ENCODE results near the gene GDPD2. TPM values are rescaled to one million over a fixed set of nuclear protein-coding genes. Genes with fewer than 3 reads are reported as not detected.
A peak's percentile ranks its signal among the peaks of the same experiment; 100 is the strongest.

GDPD2 gene
- total and polyA plus RNA-seq, 2 donors from 2014 or later, result 2.5 to 7.0 TPM

DNA sequence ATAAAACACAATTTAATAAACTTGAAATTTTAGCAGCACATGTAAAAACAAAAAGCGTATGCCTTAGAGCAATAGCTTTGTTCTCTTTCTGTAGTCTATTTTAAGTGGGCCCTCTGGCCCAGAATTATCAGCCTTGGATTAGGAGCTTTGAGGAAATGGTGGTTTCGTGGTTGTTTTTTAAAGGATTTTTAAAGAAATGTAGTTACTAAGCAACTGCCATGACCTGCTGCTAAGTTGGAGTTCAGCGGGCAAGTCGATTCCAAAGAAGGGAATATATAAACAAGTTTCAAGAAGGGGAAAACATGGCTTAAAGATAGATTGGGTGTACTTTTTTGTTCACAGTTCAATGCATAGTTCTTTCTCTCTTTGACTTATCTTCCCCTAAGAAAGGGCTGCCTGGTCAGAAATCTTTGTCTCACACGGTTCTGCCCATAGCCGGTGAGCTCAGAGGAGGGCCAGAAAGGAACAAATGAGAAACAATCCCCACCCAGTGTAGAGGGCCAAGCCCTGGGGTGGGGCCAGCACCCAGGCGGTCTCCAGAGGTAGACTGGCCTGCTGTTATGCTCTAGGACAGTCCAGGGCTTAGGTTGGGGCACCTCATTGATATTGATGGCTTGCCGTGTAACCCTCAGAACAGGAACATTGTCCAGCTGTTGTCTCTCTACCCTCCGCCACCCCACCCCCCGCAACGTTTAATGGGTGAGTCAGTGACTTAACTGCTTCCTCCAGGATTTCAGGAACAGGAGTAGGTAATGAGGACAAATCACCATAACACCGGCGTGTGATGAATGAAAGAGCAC, 54.0 kb downstream of the GDPD2 start:
- Histone ChIP-seq H3K36me3 (ENCODE audit: control insufficient read depth in 2 of 3, insufficient read depth in 3 of 3, low read length in 3 of 3) (no peaks in the 10 kb centered on the region), H3K4me1 (ENCODE audit: control insufficient read depth in 2 of 3, insufficient read depth in 2 of 3, low read depth in 1 of 3, low read length in 3 of 3) (peaks cover 0 to 25% (median 14%) of the 10 kb centered on the region in 3 donors), H3K9ac (ENCODE audit: low read length in 3 of 3) (peak overlapping the region in 1 of 3 donors; percentile 34), H3K4me3 (ENCODE audit: low read length in 3 of 3) (no peak overlapping the region), H3K27me3 (ENCODE audit: control insufficient read depth, insufficient read depth, low read length) (no peaks in the 10 kb centered on the region), H3K9me3 (ENCODE audit: control insufficient read depth in 2 of 3, insufficient read depth in 1 of 3, low read length in 3 of 3) (no peaks in the 10 kb centered on the region), H3K27ac (ENCODE audit: low read depth in 2 of 2, low read length in 2 of 2) (peak overlapping the region; percentile 74 to 81)
- peak; percentile 20 to 83 (median 38) for DNase-seq
- FAIRE-seq, result no peak
- TF ChIP-seq, protein P1, sequence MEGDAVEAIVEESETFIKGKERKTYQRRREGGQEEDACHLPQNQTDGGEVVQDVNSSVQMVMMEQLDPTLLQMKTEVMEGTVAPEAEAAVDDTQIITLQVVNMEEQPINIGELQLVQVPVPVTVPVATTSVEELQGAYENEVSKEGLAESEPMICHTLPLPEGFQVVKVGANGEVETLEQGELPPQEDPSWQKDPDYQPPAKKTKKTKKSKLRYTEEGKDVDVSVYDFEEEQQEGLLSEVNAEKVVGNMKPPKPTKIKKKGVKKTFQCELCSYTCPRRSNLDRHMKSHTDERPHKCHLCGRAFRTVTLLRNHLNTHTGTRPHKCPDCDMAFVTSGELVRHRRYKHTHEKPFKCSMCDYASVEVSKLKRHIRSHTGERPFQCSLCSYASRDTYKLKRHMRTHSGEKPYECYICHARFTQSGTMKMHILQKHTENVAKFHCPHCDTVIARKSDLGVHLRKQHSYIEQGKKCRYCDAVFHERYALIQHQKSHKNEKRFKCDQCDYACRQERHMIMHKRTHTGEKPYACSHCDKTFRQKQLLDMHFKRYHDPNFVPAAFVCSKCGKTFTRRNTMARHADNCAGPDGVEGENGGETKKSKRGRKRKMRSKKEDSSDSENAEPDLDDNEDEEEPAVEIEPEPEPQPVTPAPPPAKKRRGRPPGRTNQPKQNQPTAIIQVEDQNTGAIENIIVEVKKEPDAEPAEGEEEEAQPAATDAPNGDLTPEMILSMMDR (IDR thresholded peaks at IDR 0.05; ENCODE audit: borderline replicate concordance, extremely low read depth, insufficient read depth), result no peak
- intact Hi-C loops (cut with DNase I), result no loop called here

DNA sequence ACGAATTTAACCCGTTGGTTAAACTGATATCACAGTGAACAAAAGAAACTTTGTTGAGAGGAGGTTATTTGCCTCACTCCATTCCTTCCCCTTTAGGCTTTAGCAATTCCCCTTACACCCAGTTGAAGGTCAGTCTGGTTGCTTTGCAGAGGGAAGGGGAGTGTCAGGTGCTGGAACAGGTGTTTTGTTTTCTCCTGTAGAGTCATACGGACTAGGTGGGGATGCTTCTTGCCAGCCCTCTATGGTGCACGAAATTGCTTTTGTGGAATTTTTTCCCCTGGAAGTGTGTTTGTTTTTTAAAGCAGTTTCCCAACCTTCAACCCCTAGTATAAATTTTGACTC, 54.6 kb downstream of the GDPD2 start:
- FAIRE-seq, result no peak
- no peak for DNase-seq
- H3K9me3 ChIP-seq (ENCODE audit: control insufficient read depth in 2 of 3, insufficient read depth in 1 of 3, low read length in 3 of 3), result no peaks in the 10 kb centered on the region
- H3K36me3 ChIP-seq (ENCODE audit: control insufficient read depth in 2 of 3, insufficient read depth in 3 of 3, low read length in 3 of 3), result no peaks in the 10 kb centered on the region
- TF ChIP-seq, protein P1 (IDR thresholded peaks at IDR 0.05; ENCODE audit: borderline replicate concordance, extremely low read depth, insufficient read depth), result no peak
- peaks cover 0 to 25% (median 14%) of the 10 kb centered on the region in 3 donors for H3K4me1 ChIP-seq (ENCODE audit: control insufficient read depth in 2 of 3, insufficient read depth in 2 of 3, low read depth in 1 of 3, low read length in 3 of 3)
- intact Hi-C loops (cut with DNase I), result no loop called here
- H3K27me3 ChIP-seq (ENCODE audit: control insufficient read depth, insufficient read depth, low read length), result no peaks in the 10 kb centered on the region
- H3K4me3 ChIP-seq (ENCODE audit: low read length in 3 of 3), result no peak overlapping the region
- peak overlapping the region in 1 of 3 donors; percentile 34 for H3K9ac ChIP-seq (ENCODE audit: low read length in 3 of 3)
- peak overlapping the region; percentile 74 to 81 for H3K27ac ChIP-seq (ENCODE audit: low read depth in 2 of 2, low read length in 2 of 2)

DNA sequence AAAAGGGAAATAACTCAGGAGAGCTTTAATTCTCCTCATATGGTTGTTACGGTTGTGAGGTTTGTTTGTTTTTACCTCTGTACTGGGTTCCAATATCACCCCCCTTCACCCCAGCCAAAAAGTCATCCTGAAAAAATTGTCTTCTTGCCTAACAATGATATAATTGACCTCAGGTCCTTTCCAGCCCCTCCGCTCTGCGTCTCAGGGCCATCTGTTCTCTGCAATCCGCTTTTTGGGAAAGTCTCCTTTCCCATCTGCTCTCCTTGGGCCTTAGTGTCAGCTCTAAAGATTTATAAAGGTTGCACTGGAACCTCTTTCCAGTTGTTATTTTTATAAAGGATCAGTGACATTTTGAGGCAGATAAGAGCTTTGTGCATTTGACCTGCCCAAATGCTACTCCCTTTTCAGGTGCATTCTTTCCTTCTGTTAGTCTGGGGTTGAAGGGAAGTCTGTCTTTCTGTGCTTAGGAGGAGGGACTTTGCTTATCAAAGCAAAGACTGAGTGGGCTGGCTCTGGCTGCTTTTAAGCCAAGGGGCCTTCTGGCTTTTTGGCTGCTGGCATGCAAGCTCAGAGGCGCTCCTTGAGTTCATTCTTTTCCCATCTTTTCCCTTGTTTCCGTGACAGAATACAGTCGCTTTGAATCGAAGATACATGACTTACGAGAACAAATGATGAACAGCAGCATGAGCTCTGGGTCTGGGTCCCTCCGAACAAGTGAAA, 55.6 kb downstream of the GDPD2 start:
- Histone ChIP-seq H3K27ac (ENCODE audit: low read depth in 2 of 2, low read length in 2 of 2) (peak overlapping the region; percentile 17 to 74), H3K4me3 (ENCODE audit: low read length in 3 of 3) (no peak overlapping the region), H3K36me3 (ENCODE audit: control insufficient read depth in 2 of 3, insufficient read depth in 3 of 3, low read length in 3 of 3) (no peaks in the 10 kb centered on the region), H3K9ac (ENCODE audit: low read length in 3 of 3) (no peak overlapping the region), H3K27me3 (ENCODE audit: control insufficient read depth, insufficient read depth, low read length) (no peaks in the 10 kb centered on the region), H3K4me1 (ENCODE audit: control insufficient read depth in 2 of 3, insufficient read depth in 2 of 3, low read depth in 1 of 3, low read length in 3 of 3) (peaks cover 0 to 25% (median 14%) of the 10 kb centered on the region in 3 donors), H3K9me3 (ENCODE audit: control insufficient read depth in 2 of 3, insufficient read depth in 1 of 3, low read length in 3 of 3) (no peaks in the 10 kb centered on the region)
- TF ChIP-seq, protein P1 (IDR thresholded peaks at IDR 0.05; ENCODE audit: borderline replicate concordance, extremely low read depth, insufficient read depth), result no peak
- DNase-seq, result no peak
- no peak for FAIRE-seq
- intact Hi-C loops (cut with DNase I), result no loop called here

Measured in kidney (tissue), 14 donors.